Neural cell (in vitro differentiated cells): ENCODE measurements around the gene PTPRN2. TPM values are rescaled to one million over a fixed set of nuclear protein-coding genes. Genes with fewer than 3 reads are reported as not detected.

Experiments
- H2AFZ ChIP-seq: fragments of 200-600, 300-800 bp; sonication (generic), shearing (Covaris generic); 2 replicates; pipeline ENCODE4 v1.6.0; 2014; ENCODE audit warnings: low read depth, mild to moderate bottlenecking, antibody characterized with exemption, low read length, moderate library complexity
- H3F3A ChIP-seq: fragments of 200-600 bp; shearing (Covaris generic); 2 replicates; pipeline ENCODE4 v1.6.1; 2016; ENCODE audit warnings: mild to moderate bottlenecking, moderate library complexity, mixed read lengths, antibody characterized with exemption, low read length; ENCODE audit not compliant: insufficient read depth, poor library complexity, severe bottlenecking
- H3K27ac ChIP-seq: fragments of 200-600, 300-800 bp; sonication (generic), shearing (Covaris generic); 2 replicates; pipeline ENCODE4 v1.5.1; 2014; ENCODE audit warnings: mild to moderate bottlenecking, low read length, moderate library complexity
- H3K27me3 ChIP-seq: fragments of 300-800, 200-600 bp; sonication (generic), shearing (Covaris generic); 2 replicates; pipeline ENCODE4 v1.6.0; 2014; ENCODE audit warnings: mild to moderate bottlenecking, low read depth, low read length, moderate library complexity; ENCODE audit not compliant: insufficient read depth
- H3K36me3 ChIP-seq: fragments of 300-800, 200-600 bp; sonication (generic), shearing (Covaris generic); 2 replicates; pipeline ENCODE4 v1.5.1; 2014; ENCODE audit warnings: mild to moderate bottlenecking, antibody characterized with exemption, low read length, moderate library complexity; ENCODE audit not compliant: insufficient read depth
- H3K4me2 ChIP-seq: fragments of 300-800, 200-600 bp; sonication (generic), shearing (Covaris generic); 2 replicates; pipeline ENCODE4 v1.6.0; 2014; ENCODE audit warnings: mild to moderate bottlenecking, low read length
- H3K4me3 ChIP-seq: fragments of 300-800, 200-600 bp; sonication (generic), shearing (Covaris generic); 2 replicates; pipeline ENCODE4 v1.5.1; 2014; ENCODE audit warnings: mild to moderate bottlenecking, low read length, moderate library complexity
- H3K79me2 ChIP-seq: fragments of 200-600 bp; shearing (Covaris generic); replicated peaks from 2 replicates; pipeline ENCODE4 v1.6.0; 2014; ENCODE audit warnings: mild to moderate bottlenecking, low read length, moderate library complexity; ENCODE audit not compliant: insufficient read depth
- H3K9ac ChIP-seq: fragments of 300-800, 200-600 bp; sonication (generic), shearing (Covaris generic); 2 replicates; pipeline ENCODE4 v1.6.1; 2016; ENCODE audit warnings: mild to moderate bottlenecking, low read length, mixed read lengths
- H3K9me2 ChIP-seq: fragments of 200-600 bp; shearing (Covaris generic); 2 replicates; pipeline ENCODE4 v1.6.1; 2016; ENCODE audit warnings: mild to moderate bottlenecking, low read length, mixed read lengths; ENCODE audit not compliant: insufficient read depth
- H3K9me3 ChIP-seq: fragments of 200-600, 300-800 bp; sonication (generic), shearing (Covaris generic); 2 replicates; pipeline ENCODE4 v1.6.1; 2016; ENCODE audit warnings: mild to moderate bottlenecking, mixed run types, low read length, moderate library complexity, mixed read lengths
- H4K20me1 ChIP-seq: fragments of 200-600 bp; shearing (Covaris generic); 2 replicates; pipeline ENCODE4 v1.6.1; 2016; ENCODE audit warnings: mild to moderate bottlenecking, mixed run types; ENCODE audit not compliant: insufficient read depth
- EP300 ChIP-seq: fragments of 450-650 bp; conservative IDR thresholded peaks from 2 replicates; pipeline ENCODE4 v1.6.1; 2014; ENCODE audit warnings: antibody characterized with exemption, mild to moderate bottlenecking, moderate library complexity; ENCODE audit not compliant: poor library complexity, severe bottlenecking
- EZH2 ChIP-seq: fragments of 200-600, 300-800 bp; shearing (Covaris generic), sonication (generic); IDR thresholded peaks from 2 replicates; pipeline ENCODE4 v1.6.1; 2014; ENCODE audit warnings: antibody characterized with exemption, low read length, borderline replicate concordance, mild to moderate bottlenecking; ENCODE audit not compliant: insufficient read depth, poor library complexity, severe bottlenecking
- MXI1 ChIP-seq: fragments of 450-650 bp; conservative IDR thresholded peaks from 2 replicates; pipeline ENCODE4 v1.6.1; 2014; ENCODE audit warnings: antibody characterized with exemption, mild to moderate bottlenecking; ENCODE audit not compliant: poor library complexity, severe bottlenecking
- POLR2AphosphoS5 ChIP-seq: IDR thresholded peaks from 2 replicates; pipeline ENCODE4 v1.6.1; 2012
- RAD21 ChIP-seq: fragments of 450-650 bp; conservative IDR thresholded peaks from 2 replicates; pipeline ENCODE4 v1.6.1; 2014; ENCODE audit warnings: antibody characterized with exemption, mild to moderate bottlenecking, moderate library complexity
- REST ChIP-seq: IDR thresholded peaks from 2 replicates; pipeline ENCODE4 v1.6.1; 2012; ENCODE audit warnings: borderline replicate concordance
- SMC3 ChIP-seq: fragments of 450-650 bp; conservative IDR thresholded peaks from 2 replicates; pipeline ENCODE4 v1.6.1; 2014; ENCODE audit warnings: antibody characterized with exemption, mild to moderate bottlenecking, moderate library complexity; ENCODE audit not compliant: poor library complexity
- TAF1 ChIP-seq: IDR thresholded peaks from 2 replicates; pipeline ENCODE4 v1.6.1; 2012; ENCODE audit warnings: low read depth
- polyA plus RNA-seq: library from polyadenylated mRNA; depleted of rRNA; stranded (reverse); fragments of >200 nt; gene quantifications from 2 replicates; pipeline ENCODE4 v1.2.3, GENCODE V29; 2014
- TF ChIP-seq, protein P1 (sequence below): fragments of 450-650 bp; IDR thresholded peaks from 2 replicates; pipeline ENCODE4 v1.5.1; 2014; ENCODE audit warnings: antibody characterized with exemption, mild to moderate bottlenecking, moderate library complexity; ENCODE audit not compliant: poor library complexity, severe bottlenecking

The PTPRN2 gene
- polyA plus RNA-seq, 1 donor from 2014 or later = 31.0 TPM

GRCh38 chr7:157944051-157944450, 643.6 kb downstream of the PTPRN2 start:
- no peak for TF ChIP-seq RAD21
- TF ChIP-seq EP300 = no peak
- TF ChIP-seq SMC3 = no peak
- no peak for TF ChIP-seq POLR2AphosphoS5
- no peak for TF ChIP-seq MXI1
- TF ChIP-seq, protein P1, sequence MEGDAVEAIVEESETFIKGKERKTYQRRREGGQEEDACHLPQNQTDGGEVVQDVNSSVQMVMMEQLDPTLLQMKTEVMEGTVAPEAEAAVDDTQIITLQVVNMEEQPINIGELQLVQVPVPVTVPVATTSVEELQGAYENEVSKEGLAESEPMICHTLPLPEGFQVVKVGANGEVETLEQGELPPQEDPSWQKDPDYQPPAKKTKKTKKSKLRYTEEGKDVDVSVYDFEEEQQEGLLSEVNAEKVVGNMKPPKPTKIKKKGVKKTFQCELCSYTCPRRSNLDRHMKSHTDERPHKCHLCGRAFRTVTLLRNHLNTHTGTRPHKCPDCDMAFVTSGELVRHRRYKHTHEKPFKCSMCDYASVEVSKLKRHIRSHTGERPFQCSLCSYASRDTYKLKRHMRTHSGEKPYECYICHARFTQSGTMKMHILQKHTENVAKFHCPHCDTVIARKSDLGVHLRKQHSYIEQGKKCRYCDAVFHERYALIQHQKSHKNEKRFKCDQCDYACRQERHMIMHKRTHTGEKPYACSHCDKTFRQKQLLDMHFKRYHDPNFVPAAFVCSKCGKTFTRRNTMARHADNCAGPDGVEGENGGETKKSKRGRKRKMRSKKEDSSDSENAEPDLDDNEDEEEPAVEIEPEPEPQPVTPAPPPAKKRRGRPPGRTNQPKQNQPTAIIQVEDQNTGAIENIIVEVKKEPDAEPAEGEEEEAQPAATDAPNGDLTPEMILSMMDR = no peak
- no peak for TF ChIP-seq TAF1
- no peak for TF ChIP-seq EZH2
- no peak for TF ChIP-seq REST
- H3K27me3 ChIP-seq = no peaks in the 10 kb centered on the region
- H3K79me2 ChIP-seq = no peaks in the 10 kb centered on the region
- H4K20me1 ChIP-seq = no peaks in the 10 kb centered on the region
- no peaks in the 10 kb centered on the region for H3K9me2 ChIP-seq
- H3K4me3 ChIP-seq = no peak overlapping the region
- H3K36me3 ChIP-seq = no peaks in the 10 kb centered on the region
- H3K27ac ChIP-seq = no peak overlapping the region
- no peak overlapping the region for H3K4me2 ChIP-seq
- H3F3A ChIP-seq = no peaks in the 10 kb centered on the region
- H3K9me3 ChIP-seq = peaks cover 19% of the 10 kb centered on the region
- no peak overlapping the region for H3K9ac ChIP-seq
- H2AFZ ChIP-seq = no peak overlapping the region

GRCh38 chr7:157943561-157943960, 644.1 kb downstream of the PTPRN2 start:
- Histone ChIP-seq H2AFZ (no peak overlapping the region), H3K36me3 (no peaks in the 10 kb centered on the region), H3K4me2 (no peak overlapping the region), H4K20me1 (no peaks in the 10 kb centered on the region), H3K9ac (no peak overlapping the region), H3K79me2 (no peaks in the 10 kb centered on the region), H3K9me3 (peaks cover 19% of the 10 kb centered on the region), H3K27ac (no peak overlapping the region), H3F3A (no peaks in the 10 kb centered on the region), H3K4me3 (no peak overlapping the region), H3K27me3 (no peaks in the 10 kb centered on the region), H3K9me2 (no peaks in the 10 kb centered on the region)
- TF ChIP-seq EP300 = no peak
- no peak for TF ChIP-seq POLR2AphosphoS5
- no peak for TF ChIP-seq REST
- no peak for TF ChIP-seq RAD21
- TF ChIP-seq, protein P1 = no peak
- no peak for TF ChIP-seq TAF1
- no peak for TF ChIP-seq SMC3
- TF ChIP-seq EZH2 = no peak
- no peak for TF ChIP-seq MXI1
